HEK293 (cell line): ENCODE measurements around the gene CEP112.

Experiments
- CTCF ChIA-PET: fragments of 350-600 bp; formaldehyde crosslinking; extraction: SDS; loops from one replicate; lab custom pipeline; 2021; ENCODE audit warnings: antibody characterized with exemption; lab: Yijun Ruan, JAX
- POLR2A ChIA-PET: fragments of 300-600 bp; formaldehyde crosslinking; extraction: SDS; loops from one replicate; lab custom pipeline; 2020; ENCODE audit warnings: antibody characterized with exemption, inconsistent platforms; lab: Yijun Ruan, JAX
- H3K27ac ChIP-seq: fragments of 200-500 bp; sonication (Bioruptor generic); 2 replicates; pipeline ENCODE4 v1.5.1; 2014; ENCODE audit warnings: low read depth, low read length, control low read depth, inconsistent platforms; ENCODE audit errors: extremely low read depth
- H3K36me3 ChIP-seq, 2 experiments: fragments of 200-500 bp in 1 of 2; sonication (Bioruptor generic) in 1 of 2; 1 replicate in 1 of 2; 2 replicates in 1 of 2; pipeline ENCODE4 v1.5.1; 2014 to 2017; ENCODE audit warnings: inconsistent platforms in 2 of 2, low read length in 2 of 2; ENCODE audit not compliant: control insufficient read depth in 2 of 2, insufficient read depth in 1 of 2
- H3K4me1 ChIP-seq: fragments of 200-500 bp; sonication (Bioruptor generic); 2 replicates; pipeline ENCODE4 v1.5.1; 2014; ENCODE audit warnings: mild to moderate bottlenecking, low read length, inconsistent platforms; ENCODE audit not compliant: control insufficient read depth, insufficient read depth
- H3K4me3 ChIP-seq: 2 replicates; pipeline ENCODE4 v1.5.1; 2011; ENCODE audit warnings: low read depth, mild to moderate bottlenecking, control low read depth, low read length, moderate library complexity
- H3K9me3 ChIP-seq: fragments of 200-500 bp; sonication (Bioruptor generic); 2 replicates; pipeline ENCODE4 v1.5.1; 2014; ENCODE audit warnings: low read depth, low read length, inconsistent platforms; ENCODE audit not compliant: control insufficient read depth, insufficient read depth
- AEBP2 ChIP-seq: fragments of 450-650 bp; formaldehyde crosslinking; IDR thresholded peaks from 2 replicates; pipeline ENCODE4 v1.5.1; 2016; ENCODE audit warnings: missing biosample characterization, missing genetic modification characterization, borderline replicate concordance
- KLF1 ChIP-seq: fragments of 450-650 bp; formaldehyde crosslinking; IDR thresholded peaks from 2 replicates; pipeline ENCODE4 v1.5.1; 2016; ENCODE audit warnings: missing biosample characterization, missing genetic modification characterization
- PRDM2 ChIP-seq: fragments of 450-650 bp; formaldehyde crosslinking; IDR thresholded peaks from 2 replicates; pipeline ENCODE4 v1.5.1; 2016; ENCODE audit warnings: missing biosample characterization, missing genetic modification characterization, borderline replicate concordance
- ZBTB11 ChIP-seq: fragments of 450-650 bp; formaldehyde crosslinking; conservative IDR thresholded peaks from 2 replicates; pipeline ENCODE4 v1.5.1; 2016; ENCODE audit warnings: low read depth, missing biosample characterization, missing genetic modification characterization
- ZNF121 ChIP-seq: fragments of 450-650 bp; formaldehyde crosslinking; IDR thresholded peaks from 2 replicates; pipeline ENCODE4 v1.5.1; 2016; ENCODE audit warnings: missing biosample characterization, missing genetic modification characterization
- ZNF140 ChIP-seq: fragments of 450-650 bp; formaldehyde crosslinking; IDR thresholded peaks from 2 replicates; pipeline ENCODE4 v1.5.1; 2016; ENCODE audit warnings: missing biosample characterization, missing genetic modification characterization
- ZNF184 ChIP-seq: fragments of 450-650 bp; IDR thresholded peaks from 2 replicates; pipeline ENCODE4 v1.5.1; 2018; ENCODE audit warnings: missing biosample characterization, mild to moderate bottlenecking, missing genetic modification characterization
- ZNF391 ChIP-seq: fragments of 450-650 bp; formaldehyde crosslinking; IDR thresholded peaks from 2 replicates; pipeline ENCODE4 v1.5.1; 2016; ENCODE audit warnings: low read depth, missing biosample characterization, missing genetic modification characterization, borderline replicate concordance
- ZNF449 ChIP-seq: fragments of 450-650 bp; formaldehyde crosslinking; IDR thresholded peaks from 2 replicates; pipeline ENCODE4 v1.5.1; 2017; ENCODE audit warnings: missing biosample characterization, mild to moderate bottlenecking, missing genetic modification characterization, moderate library complexity
- ZNF561 ChIP-seq: fragments of 450-650 bp; IDR thresholded peaks from 2 replicates; pipeline ENCODE4 v1.5.1; 2018; ENCODE audit warnings: missing biosample characterization, missing genetic modification characterization, borderline replicate concordance
- ZNF623 ChIP-seq: fragments of 450-650 bp; formaldehyde crosslinking; IDR thresholded peaks from 2 replicates; pipeline ENCODE4 v1.5.1; 2016; ENCODE audit warnings: missing biosample characterization, missing genetic modification characterization
- ZNF777 ChIP-seq: fragments of 450-650 bp; formaldehyde crosslinking; IDR thresholded peaks from 2 replicates; pipeline ENCODE4 v1.5.1; 2017; ENCODE audit warnings: missing biosample characterization, missing genetic modification characterization, borderline replicate concordance

Gene CEP112

GRCh38 chr17:65754081-65754480 is 437.9 kb downstream of the CEP112 start:
- ChIA-PET CTCF (interaction anchor here (0.6 kb wide), 1 partner anchor 59 kb away, joined by 3 read pairs; no protein-coding TSS in a partner anchor), POLR2A (no interaction called here)
- no peak overlapping the region for H3K4me3 ChIP-seq

GRCh38 chr17:65753348-65753747 is 438.6 kb downstream of the CEP112 start:
- Histone ChIP-seq H3K36me3 (no peaks in the 10 kb centered on the region), H3K27ac (no peak overlapping the region), H3K4me3 (no peak overlapping the region), H3K4me1 (peaks cover 16% of the 10 kb centered on the region), H3K9me3 (no peaks in the 10 kb centered on the region)
- TF ChIP-seq ZNF184 = no peak
- TF ChIP-seq ZBTB11 (tag by site-specific recombination) = no peak
- TF ChIP-seq KLF1 = no peak
- no peak for TF ChIP-seq ZNF561 (tag by site-specific recombination)
- no peak for TF ChIP-seq ZNF121 (tag by site-specific recombination)
- no peak for TF ChIP-seq AEBP2 (tag by site-specific recombination)
- TF ChIP-seq ZNF777 = no peak
- TF ChIP-seq PRDM2 (tag by site-specific recombination) = no peak
- ChIA-PET CTCF (interaction anchor here (0.7 to 0.8 kb wide), 2 partner anchors 39 to 195 kb away, joined by 3 to 6 read pairs; no protein-coding TSS in a partner anchor), POLR2A (interaction anchor here (0.7 kb wide), 1 partner anchor 229 kb away, joined by 3 read pairs; no protein-coding TSS in a partner anchor)

More at GRCh38 chr17:65754081-65754480, 437.9 kb downstream of the CEP112 start:
- TF ChIP-seq ZNF623 (tag by site-specific recombination) (peak; percentile 58), ZNF140 (tag by site-specific recombination) (no peak)
- Histone ChIP-seq H3K9me3 (no peaks in the 10 kb centered on the region), H3K36me3 (no peaks in the 10 kb centered on the region), H3K27ac (no peak overlapping the region), H3K4me1 (peaks cover 16% of the 10 kb centered on the region)

- H3K4me1 ChIP-seq = peaks cover 16% of the 10 kb centered on the region
- no peak for TF ChIP-seq ZNF391 (tag by site-specific recombination)
- no peak for TF ChIP-seq ZNF140 (tag by site-specific recombination)
- no peak for TF ChIP-seq ZNF449 (tag by site-specific recombination)
- H3K9me3 ChIP-seq = no peaks in the 10 kb centered on the region
- H3K36me3 ChIP-seq = no peaks in the 10 kb centered on the region
- H3K27ac ChIP-seq = no peak overlapping the region
- ChIA-PET CTCF (interaction anchor here (0.5 to 0.8 kb wide), 2 partner anchors 458 to 494 kb away, joined by 3 to 4 read pairs; no protein-coding TSS in a partner anchor), POLR2A (no interaction called here)
- H3K4me3 ChIP-seq = no peak overlapping the region
Measured at GRCh38 chr17:65751263-65751662, 440.7 kb downstream of the CEP112 start.
